GM23248 (cell line): ENCODE data around the gene CCDC187.

Source experiments
- EZH2 ChIP-seq: fragments of 200-600 bp; sonication (generic); IDR thresholded peaks from 2 replicates; pipeline ENCODE4 v1.6.1; 2018; ENCODE audit warnings: antibody characterized with exemption, mild to moderate bottlenecking; ENCODE audit not compliant: insufficient read depth, poor library complexity, severe bottlenecking
- EZH2phosphoT487 ChIP-seq: fragments of 200-600 bp; sonication (generic); IDR thresholded peaks from 2 replicates; pipeline ENCODE4 v1.6.1; 2018; ENCODE audit warnings: antibody characterized with exemption, moderate library complexity, mild to moderate bottlenecking, low read depth; ENCODE audit not compliant: insufficient read depth

DNA sequence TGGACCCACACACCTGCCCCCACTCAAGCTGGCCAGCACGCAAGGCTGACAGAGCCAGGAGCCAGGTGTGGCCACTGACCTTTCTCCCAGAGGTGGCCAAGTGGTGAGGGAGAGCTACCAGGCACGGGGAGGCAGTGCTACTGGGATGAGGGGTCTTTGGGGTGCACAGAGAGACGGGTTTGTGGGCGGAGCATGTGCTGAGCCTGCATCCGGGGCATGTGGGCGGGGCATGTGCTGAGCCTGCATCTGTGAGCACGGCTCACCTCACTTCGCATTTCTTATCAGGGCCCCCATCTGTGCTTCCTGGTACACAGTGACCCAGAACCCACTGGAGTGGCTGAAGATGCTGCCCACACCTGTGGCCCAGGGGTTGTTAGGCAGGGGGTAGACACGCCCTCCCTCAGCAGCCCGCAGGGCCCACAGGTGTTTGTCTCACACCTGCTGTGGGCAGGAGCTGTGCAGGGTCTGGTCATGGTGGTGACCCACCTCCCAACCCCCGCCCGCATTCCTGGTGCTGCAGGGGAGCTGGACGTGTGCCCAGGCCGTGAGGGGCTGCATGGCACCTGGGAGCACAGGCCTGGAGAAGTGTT lies 21.5 kb downstream of the CCDC187 start:
- TF ChIP-seq EZH2 (no peak), EZH2phosphoT487 (no peak)
